ENCODE results near the gene SENP8. TPM values are rescaled to one million over a fixed set of nuclear protein-coding genes. Genes with fewer than 3 reads are reported as not detected.

Gene SENP8
- total RNA-seq, 3 donors from 2014 or later (not counting 1 experiment from before 2014, with no cell fraction given), result 0.27 to 0.45 (median 0.28) TPM

DNA sequence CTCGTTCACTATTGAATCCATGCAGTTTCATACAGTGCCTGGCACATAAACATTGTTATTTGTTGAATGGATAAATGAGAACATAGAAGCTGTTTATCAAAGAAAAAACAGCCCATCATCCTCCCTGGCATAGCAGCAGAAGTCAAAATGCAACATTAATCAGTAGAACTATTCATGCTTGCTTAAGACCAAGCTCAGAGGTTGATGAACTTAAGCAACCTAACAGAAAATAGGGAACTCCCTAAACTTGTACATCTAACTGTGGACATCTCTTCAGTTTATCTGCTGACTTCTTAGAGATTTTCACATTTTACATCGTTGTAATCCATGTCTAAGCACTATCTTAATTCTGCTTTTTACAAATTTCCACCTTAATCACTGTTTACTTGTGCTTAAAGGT, 29.2 kb downstream of the SENP8 start:
- ATAC-seq (no peak), DNase-seq (no peak)
- Histone ChIP-seq H3K9me3 (ENCODE audit: control insufficient read depth, insufficient read depth, low read length) (no peaks in the 10 kb centered on the region), H3K36me3 (ENCODE audit: control insufficient read depth, insufficient read depth, low read length) (no peaks in the 10 kb centered on the region), H3K27ac (ENCODE audit: low read length) (no peak overlapping the region), H3K4me1 (ENCODE audit: control insufficient read depth, insufficient read depth, low read length) (no peaks in the 10 kb centered on the region), H3K27me3 (ENCODE audit: control insufficient read depth, insufficient read depth, low read length) (no peaks in the 10 kb centered on the region), H3K4me3 (ENCODE audit: low read length) (no peak overlapping the region)
- Mint-ChIP-seq H3K4me1 (no peaks in the 10 kb centered on the region), H3K4me3 (no peak overlapping the region), H3K9me3 (no peaks in the 10 kb centered on the region), H3K27ac (no peak overlapping the region), H3K36me3 (no peaks in the 10 kb centered on the region), H3K27me3 (ENCODE audit: low read depth in 2 of 2) (no peaks in the 10 kb centered on the region)
- TF ChIP-seq, protein P1, sequence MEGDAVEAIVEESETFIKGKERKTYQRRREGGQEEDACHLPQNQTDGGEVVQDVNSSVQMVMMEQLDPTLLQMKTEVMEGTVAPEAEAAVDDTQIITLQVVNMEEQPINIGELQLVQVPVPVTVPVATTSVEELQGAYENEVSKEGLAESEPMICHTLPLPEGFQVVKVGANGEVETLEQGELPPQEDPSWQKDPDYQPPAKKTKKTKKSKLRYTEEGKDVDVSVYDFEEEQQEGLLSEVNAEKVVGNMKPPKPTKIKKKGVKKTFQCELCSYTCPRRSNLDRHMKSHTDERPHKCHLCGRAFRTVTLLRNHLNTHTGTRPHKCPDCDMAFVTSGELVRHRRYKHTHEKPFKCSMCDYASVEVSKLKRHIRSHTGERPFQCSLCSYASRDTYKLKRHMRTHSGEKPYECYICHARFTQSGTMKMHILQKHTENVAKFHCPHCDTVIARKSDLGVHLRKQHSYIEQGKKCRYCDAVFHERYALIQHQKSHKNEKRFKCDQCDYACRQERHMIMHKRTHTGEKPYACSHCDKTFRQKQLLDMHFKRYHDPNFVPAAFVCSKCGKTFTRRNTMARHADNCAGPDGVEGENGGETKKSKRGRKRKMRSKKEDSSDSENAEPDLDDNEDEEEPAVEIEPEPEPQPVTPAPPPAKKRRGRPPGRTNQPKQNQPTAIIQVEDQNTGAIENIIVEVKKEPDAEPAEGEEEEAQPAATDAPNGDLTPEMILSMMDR (IDR thresholded peaks at IDR 0.05), result no peak
- WGBS (ENCODE audit: insufficient coverage), result no CpG with 5 or more reads among the region's 2 CpGs
- intact Hi-C loops (cut with micrococcal nuclease), result no loop called here

DNA sequence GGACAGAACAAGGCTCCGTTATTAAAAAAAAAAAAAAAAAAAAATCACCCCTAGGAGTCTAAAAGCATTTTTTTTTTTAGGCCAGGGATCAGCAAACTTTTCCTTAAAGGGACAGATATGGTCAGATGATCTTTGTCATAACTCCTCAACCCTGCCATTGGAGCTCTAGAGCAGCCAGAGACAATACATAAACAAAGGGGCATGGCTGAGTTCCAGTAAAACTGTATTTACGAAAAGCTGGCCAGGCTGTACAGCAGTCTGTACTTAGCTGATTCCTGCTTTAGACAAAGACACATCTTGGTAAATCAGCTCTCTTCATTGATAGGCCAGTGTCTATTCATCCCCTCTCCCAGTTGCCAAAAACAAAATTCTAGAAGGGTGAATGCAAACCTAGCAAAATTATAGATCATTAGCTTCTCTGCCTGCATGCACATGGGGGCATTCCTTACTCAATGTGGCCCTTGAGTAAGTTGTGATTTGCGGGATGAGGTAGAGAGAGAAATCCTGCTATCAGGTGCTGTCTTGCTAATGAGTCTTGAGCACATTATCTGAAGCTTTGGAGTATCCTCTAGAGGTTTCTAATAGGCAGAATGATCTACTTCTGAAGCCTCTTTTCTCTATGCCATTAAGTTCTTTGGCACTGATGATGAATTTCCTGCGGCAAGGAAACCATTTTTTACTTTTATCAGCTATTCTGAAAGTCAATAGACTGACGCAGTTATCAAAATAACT, 35.2 kb downstream of the SENP8 start:
- no peak overlapping the region for H3K4me3 Mint-ChIP-seq
- H3K27ac Mint-ChIP-seq, result no peak overlapping the region
- Histone ChIP-seq H3K9me3 (ENCODE audit: control insufficient read depth, insufficient read depth, low read length) (no peaks in the 10 kb centered on the region), H3K27me3 (ENCODE audit: control insufficient read depth, insufficient read depth, low read length) (no peaks in the 10 kb centered on the region), H3K27ac (ENCODE audit: low read length) (no peak overlapping the region), H3K4me3 (ENCODE audit: low read length) (no peak overlapping the region), H3K36me3 (ENCODE audit: control insufficient read depth, insufficient read depth, low read length) (no peaks in the 10 kb centered on the region), H3K4me1 (ENCODE audit: control insufficient read depth, insufficient read depth, low read length) (peaks cover 6% of the 10 kb centered on the region)
- TF ChIP-seq, protein P1 (IDR thresholded peaks at IDR 0.05), result no peak
- intact Hi-C loops (cut with micrococcal nuclease), result no loop called here
- H3K27me3 Mint-ChIP-seq (ENCODE audit: low read depth in 2 of 2), result no peaks in the 10 kb centered on the region
- WGBS (ENCODE audit: insufficient coverage), result 97% methylated on average over 5 of the region's 5 CpGs
- H3K9me3 Mint-ChIP-seq, result no peaks in the 10 kb centered on the region
- H3K4me1 Mint-ChIP-seq, result peaks cover 6 to 10% of the 10 kb centered on the region in 2 donors
- ATAC-seq, result no peak
- no peaks in the 10 kb centered on the region for H3K36me3 Mint-ChIP-seq
- DNase-seq, result no peak

DNA sequence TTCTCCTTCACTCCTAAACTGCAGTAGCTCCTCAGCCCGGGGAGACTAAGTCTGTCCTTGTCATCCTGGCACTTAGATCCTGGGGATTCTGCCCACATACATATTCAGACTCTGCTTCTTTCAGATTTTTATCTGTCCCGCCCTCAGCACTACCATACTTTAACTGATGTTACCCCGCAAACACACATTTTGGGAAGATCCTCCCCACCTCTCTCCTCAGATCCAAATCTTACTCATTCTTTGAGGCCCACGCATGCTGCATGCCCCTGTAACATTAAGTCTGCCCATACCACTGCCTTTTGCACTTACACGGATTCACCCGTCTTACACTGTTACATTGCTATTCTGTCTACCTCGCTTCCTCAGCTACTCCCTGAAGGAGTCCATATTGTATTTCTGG, 36.1 kb downstream of the SENP8 start:
- intact Hi-C loops (cut with micrococcal nuclease), result no loop called here
- Histone ChIP-seq H3K36me3 (ENCODE audit: control insufficient read depth, insufficient read depth, low read length) (no peaks in the 10 kb centered on the region), H3K27me3 (ENCODE audit: control insufficient read depth, insufficient read depth, low read length) (no peaks in the 10 kb centered on the region), H3K9me3 (ENCODE audit: control insufficient read depth, insufficient read depth, low read length) (no peaks in the 10 kb centered on the region), H3K27ac (ENCODE audit: low read length) (no peak overlapping the region), H3K4me1 (ENCODE audit: control insufficient read depth, insufficient read depth, low read length) (peaks cover 6% of the 10 kb centered on the region), H3K4me3 (ENCODE audit: low read length) (no peak overlapping the region)
- ATAC-seq (no peak), DNase-seq (no peak)
- Mint-ChIP-seq H3K4me1 (peaks cover 6 to 10% of the 10 kb centered on the region in 2 donors), H3K9me3 (no peaks in the 10 kb centered on the region), H3K36me3 (no peaks in the 10 kb centered on the region), H3K4me3 (no peak overlapping the region), H3K27me3 (ENCODE audit: low read depth in 2 of 2) (no peaks in the 10 kb centered on the region), H3K27ac (no peak overlapping the region)
- TF ChIP-seq, protein P1 (IDR thresholded peaks at IDR 0.05), result no peak
- 92% methylated on average over 7 of the region's 7 CpGs for WGBS (ENCODE audit: insufficient coverage)

Data from natural killer cell (primary cell).